Right atrium auricular region (tissue), 2 donors: ENCODE data around the gene TELO2. TPM values are rescaled to one million over a fixed set of nuclear protein-coding genes. Genes with fewer than 3 reads are reported as not detected.

Experiments used
- DNase-seq: peaks from one replicate; pipeline ENCODE4 v3.0.0-alpha.2; 2019; ENCODE audit warnings: low spot score
- H3K27ac ChIP-seq, 2 donors: fragments of 200-600 bp; sonication (generic); 1 replicate in 1 of 2; 2 replicates in 1 of 2; pipeline ENCODE4 v1.5.1; 2016 to 2019
- H3K27me3 ChIP-seq, 2 donors: fragments of 200-600 bp; sonication (generic); one replicate each; pipeline versions ENCODE4 v1.5.1 to v1.6.0; 2017 to 2019
- H3K36me3 ChIP-seq: fragments of 200-600 bp; sonication (generic); one replicate; pipeline ENCODE4 v1.5.1; 2016
- H3K4me1 ChIP-seq, 2 donors: fragments of 200-600 bp; sonication (generic); one replicate each; pipeline versions ENCODE4 v1.5.1 to v1.6.0; 2017 to 2019
- H3K4me3 ChIP-seq, 2 donors: fragments of 200-600 bp; sonication (generic); 1 replicate in 1 of 2; 2 replicates in 1 of 2; pipeline ENCODE4 v1.5.1; 2017 to 2019; ENCODE audit warnings: mild to moderate bottlenecking in 1 of 2, moderate library complexity in 1 of 2
- H3K9me3 ChIP-seq, 2 donors: fragments of 200-600 bp; sonication (generic); one replicate each; pipeline ENCODE4 v1.5.1; 2019
- total RNA-seq, 2 donors: library from RNA; depleted of rRNA; stranded (reverse); fragments of >200 nt; gene quantifications; one replicate each; pipeline ENCODE4 v1.1.0, GENCODE V29; 2016
- TF ChIP-seq, protein P1 (sequence below), 2 donors: fragments of 200-600 bp; sonication (generic); IDR thresholded peaks; one replicate each; pipeline ENCODE4 v1.5.1; 2019; ENCODE audit warnings: antibody characterized with exemption in 2 of 2

The TELO2 gene
- total RNA-seq, 2 donors from 2014 or later: 11.3 to 11.5 TPM

- H3K9me3 ChIP-seq: no peaks in the 10 kb centered on the region
- peaks cover 84% of the 10 kb centered on the region for H3K36me3 ChIP-seq
- no peak overlapping the region for H3K27ac ChIP-seq
- no peak overlapping the region for H3K4me3 ChIP-seq
- TF ChIP-seq, protein P1, sequence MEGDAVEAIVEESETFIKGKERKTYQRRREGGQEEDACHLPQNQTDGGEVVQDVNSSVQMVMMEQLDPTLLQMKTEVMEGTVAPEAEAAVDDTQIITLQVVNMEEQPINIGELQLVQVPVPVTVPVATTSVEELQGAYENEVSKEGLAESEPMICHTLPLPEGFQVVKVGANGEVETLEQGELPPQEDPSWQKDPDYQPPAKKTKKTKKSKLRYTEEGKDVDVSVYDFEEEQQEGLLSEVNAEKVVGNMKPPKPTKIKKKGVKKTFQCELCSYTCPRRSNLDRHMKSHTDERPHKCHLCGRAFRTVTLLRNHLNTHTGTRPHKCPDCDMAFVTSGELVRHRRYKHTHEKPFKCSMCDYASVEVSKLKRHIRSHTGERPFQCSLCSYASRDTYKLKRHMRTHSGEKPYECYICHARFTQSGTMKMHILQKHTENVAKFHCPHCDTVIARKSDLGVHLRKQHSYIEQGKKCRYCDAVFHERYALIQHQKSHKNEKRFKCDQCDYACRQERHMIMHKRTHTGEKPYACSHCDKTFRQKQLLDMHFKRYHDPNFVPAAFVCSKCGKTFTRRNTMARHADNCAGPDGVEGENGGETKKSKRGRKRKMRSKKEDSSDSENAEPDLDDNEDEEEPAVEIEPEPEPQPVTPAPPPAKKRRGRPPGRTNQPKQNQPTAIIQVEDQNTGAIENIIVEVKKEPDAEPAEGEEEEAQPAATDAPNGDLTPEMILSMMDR (IDR thresholded peaks at IDR 0.05): no peak
- no peaks in the 10 kb centered on the region for H3K27me3 ChIP-seq
- peaks cover 0 to 10% of the 10 kb centered on the region in 2 donors for H3K4me1 ChIP-seq
- no peak for DNase-seq
These were observed 6.8 kb downstream of the TELO2 start for GRCh38 chr16:1499756-1500464.

DNA sequence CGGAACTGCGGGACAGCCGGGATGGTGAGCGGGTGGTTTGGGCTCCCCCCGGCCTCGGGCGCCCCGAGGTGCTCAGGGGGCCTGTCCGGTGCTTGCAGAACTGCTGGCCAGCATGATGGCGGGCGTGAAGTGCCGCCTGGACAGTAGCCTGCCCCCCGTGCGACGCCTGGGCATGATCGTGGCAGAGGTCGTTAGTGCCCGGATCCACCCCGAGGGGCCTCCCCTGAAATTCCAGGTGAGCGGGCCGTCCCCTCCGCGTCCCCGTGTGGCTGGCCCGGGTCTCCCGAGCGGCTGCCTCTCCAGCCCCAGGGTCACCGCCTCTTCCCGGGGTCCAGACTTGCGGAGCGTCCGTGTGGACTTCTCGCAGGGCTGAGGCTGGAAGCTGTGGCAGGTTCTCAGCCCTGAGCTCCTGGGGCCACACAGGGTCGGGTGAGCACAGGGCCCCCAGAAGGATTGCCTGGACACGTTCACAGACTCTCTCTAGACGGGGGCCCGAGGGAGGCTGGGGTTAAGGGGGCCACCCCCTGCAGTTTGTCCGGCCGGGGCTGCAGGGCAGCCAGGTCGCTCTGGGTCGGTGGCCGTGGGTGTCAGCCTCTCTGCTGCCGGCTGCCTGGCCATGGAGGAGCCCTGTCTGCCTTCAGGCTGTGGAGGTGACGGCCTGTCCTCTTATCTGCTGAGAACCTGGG lies 7.4 kb downstream of the TELO2 start:
- no peak overlapping the region for H3K27ac ChIP-seq
- H3K27me3 ChIP-seq: no peaks in the 10 kb centered on the region
- H3K9me3 ChIP-seq: no peaks in the 10 kb centered on the region
- H3K4me3 ChIP-seq: no peak overlapping the region
- H3K36me3 ChIP-seq: peaks cover 82% of the 10 kb centered on the region
- DNase-seq: no peak
- peaks cover 0 to 3% of the 10 kb centered on the region in 2 donors for H3K4me1 ChIP-seq
- TF ChIP-seq, protein P1 (IDR thresholded peaks at IDR 0.05): no peak

DNA sequence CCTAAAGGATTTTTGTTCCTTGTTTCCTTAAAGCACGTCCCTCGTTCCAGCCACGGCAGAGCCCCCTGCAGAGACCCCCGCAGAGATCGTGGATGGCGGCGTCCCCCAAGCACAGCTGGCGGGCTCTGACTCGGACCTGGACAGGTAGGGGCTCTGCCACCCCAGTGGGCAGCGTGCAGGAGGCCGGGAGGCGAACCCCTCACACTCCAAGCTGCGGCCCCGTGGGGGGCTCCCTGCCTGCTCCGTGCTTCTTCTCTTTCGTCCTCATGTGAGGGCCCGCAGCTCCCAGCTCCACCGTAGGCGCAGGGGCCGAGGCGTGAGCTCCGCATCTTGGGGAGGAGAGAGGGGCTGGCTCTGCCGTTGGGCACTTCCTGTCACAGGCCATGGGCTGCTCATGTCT lies 8.5 kb downstream of the TELO2 start:
- Histone ChIP-seq H3K4me3 (no peak overlapping the region), H3K27me3 (no peaks in the 10 kb centered on the region), H3K36me3 (peaks cover 75% of the 10 kb centered on the region), H3K27ac (no peak overlapping the region), H3K9me3 (no peaks in the 10 kb centered on the region), H3K4me1 (no peaks in the 10 kb centered on the region)
- DNase-seq: no peak
- TF ChIP-seq, protein P1 (IDR thresholded peaks at IDR 0.05): no peak

DNA sequence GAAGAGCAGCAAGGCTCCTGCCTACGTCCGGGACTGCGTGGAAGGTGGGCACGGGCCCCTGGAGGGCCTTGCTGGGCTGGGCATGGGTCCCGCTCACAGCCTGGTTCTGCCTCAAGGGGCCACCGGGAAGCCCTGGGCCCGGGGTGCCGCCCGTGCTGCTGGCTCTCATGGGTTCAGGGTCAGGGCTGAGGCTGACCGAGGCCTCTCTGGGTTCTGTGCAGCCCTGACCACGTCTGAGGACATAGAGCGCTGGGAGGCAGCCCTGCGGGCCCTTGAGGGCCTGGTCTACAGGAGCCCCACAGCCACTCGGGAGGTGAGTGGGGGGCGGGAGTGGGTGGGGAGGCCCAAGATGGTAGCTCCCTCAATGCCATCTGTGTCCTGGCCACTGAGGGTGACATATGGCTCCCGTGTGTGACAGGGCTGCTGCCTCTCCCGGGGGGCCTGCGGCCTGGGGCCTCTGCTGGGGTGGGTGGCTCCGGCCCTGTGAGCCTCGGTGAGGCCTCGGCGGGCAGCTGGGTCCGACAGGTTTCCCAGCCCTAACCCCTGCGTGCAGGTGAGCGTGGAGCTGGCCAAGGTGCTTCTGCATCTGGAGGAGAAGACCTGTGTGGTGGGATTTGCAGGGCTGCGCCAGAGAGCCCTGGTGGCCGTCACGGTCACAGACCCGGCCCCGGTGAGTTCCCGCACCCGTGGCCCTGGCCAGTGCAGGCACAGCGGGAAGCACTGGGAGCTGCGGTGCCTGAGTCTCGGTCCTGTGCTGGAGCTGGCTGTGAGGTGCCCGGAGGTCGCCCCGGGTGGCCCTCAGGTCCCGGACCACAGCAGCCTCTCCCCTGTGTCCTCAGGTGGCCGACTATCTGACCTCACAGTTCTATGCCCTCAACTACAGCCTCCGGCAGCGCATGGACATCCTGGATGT lies 9.2 kb downstream of the TELO2 start:
- no peaks in the 10 kb centered on the region for H3K27me3 ChIP-seq
- TF ChIP-seq, protein P1 (IDR thresholded peaks at IDR 0.05): no peak
- no peak overlapping the region for H3K4me3 ChIP-seq
- DNase-seq: no peak
- peaks cover 75% of the 10 kb centered on the region for H3K36me3 ChIP-seq
- H3K27ac ChIP-seq: no peak overlapping the region
- no peaks in the 10 kb centered on the region for H3K9me3 ChIP-seq
- no peaks in the 10 kb centered on the region for H3K4me1 ChIP-seq

DNA sequence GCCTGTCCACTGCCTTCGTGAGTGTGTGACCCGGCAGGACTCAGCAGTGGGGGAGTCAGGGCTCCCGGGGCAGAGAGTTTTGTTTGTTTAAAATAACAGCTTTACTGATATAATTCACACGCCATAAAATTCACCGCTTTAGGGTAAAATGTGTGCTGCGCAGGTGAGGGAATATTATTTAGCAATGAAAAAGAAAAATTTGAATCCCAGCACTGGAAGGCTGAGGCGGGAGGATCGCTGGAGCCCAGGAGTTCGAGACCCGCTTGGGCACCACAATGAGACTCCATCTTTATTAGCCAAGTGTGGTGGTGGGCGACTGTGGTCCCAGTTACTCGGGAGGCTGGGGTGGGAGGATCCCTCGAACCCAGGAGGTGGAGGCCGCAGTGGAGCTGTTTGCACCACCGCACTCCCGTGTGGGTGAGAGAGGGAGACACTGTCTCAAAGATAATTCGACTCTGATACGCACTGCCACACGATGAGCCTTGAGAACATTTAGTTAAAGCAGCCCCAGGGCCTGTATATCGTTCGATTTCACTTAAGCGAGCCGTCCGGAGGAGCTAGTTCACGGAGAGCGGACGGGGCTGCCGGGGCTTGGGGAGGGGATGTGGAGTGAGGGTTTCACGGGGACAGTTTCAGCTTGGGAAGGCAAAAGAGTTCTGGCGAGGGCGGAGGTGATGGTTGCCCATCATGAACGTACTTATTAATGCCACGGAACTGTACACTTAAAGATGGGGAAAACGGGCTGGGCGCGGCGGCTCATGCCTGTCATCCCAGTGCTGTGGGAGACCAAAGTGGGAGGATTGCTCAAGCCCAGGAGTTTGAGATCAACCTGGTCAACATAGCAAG lies 10.2 kb downstream of the TELO2 start:
- H3K27ac ChIP-seq: no peak overlapping the region
- no peaks in the 10 kb centered on the region for H3K27me3 ChIP-seq
- H3K9me3 ChIP-seq: no peaks in the 10 kb centered on the region
- peaks cover 68% of the 10 kb centered on the region for H3K36me3 ChIP-seq
- TF ChIP-seq, protein P1 (IDR thresholded peaks at IDR 0.05): no peak
- DNase-seq: no peak
- H3K4me3 ChIP-seq: no peak overlapping the region
- H3K4me1 ChIP-seq: no peaks in the 10 kb centered on the region
